IMR-90 (cell line): ENCODE results near the gene PDIA4. TPM values are rescaled to one million over a fixed set of nuclear protein-coding genes. Genes with fewer than 3 reads are reported as not detected.

Source experiments
- ATAC-seq: fragments of 200-7000 bp; cut with Tn5 transposase; 2 replicates; pipeline ENCODE4 v1.9.1; 2020; ENCODE audit warnings: low read depth, mild to moderate bottlenecking, moderate library complexity
- BruUV-seq: library from RNA; stranded (reverse); fragments of 400-500 nt; replicated peaks from 2 replicates; lab custom pipeline; 2021; lab: Mats Ljungman, UMichigan
- CTCF ChIA-PET: fragments of 300-600 bp; formaldehyde crosslinking; extraction: SDS; loops from one replicate; lab custom pipeline; 2021; ENCODE audit warnings: antibody characterized with exemption; lab: Yijun Ruan, JAX
- POLR2A ChIA-PET: fragments of 300-600 bp; sonication (Branson Sonifier 250); formaldehyde crosslinking; loops from one replicate; lab custom pipeline; 2022; ENCODE audit warnings: antibody characterized with exemption; ENCODE audit not compliant: unreplicated experiment; lab: Charles Lee
- DNase-seq: peaks from one replicate; pipeline ENCODE4 v3.0.0; 2013
- H2AFZ ChIP-seq: replicated peaks from 2 replicates; pipeline ENCODE3; 2013; ENCODE audit warnings: low read length, mild to moderate bottlenecking; ENCODE audit not compliant: poor library complexity
- H2AK5ac ChIP-seq: 2 replicates; pipeline ENCODE4 v1.6.1; 2013; ENCODE audit warnings: low read depth, low read length, inconsistent platforms
- H2AK9ac ChIP-seq: replicated peaks from 2 replicates; pipeline ENCODE3; 2013; ENCODE audit warnings: mild to moderate bottlenecking, low read depth, low read length, moderate library complexity; ENCODE audit not compliant: poor library complexity
- H2BK120ac ChIP-seq: 2 replicates; pipeline ENCODE4 v1.6.1; 2013; ENCODE audit warnings: low read depth, low read length, inconsistent platforms
- H2BK15ac ChIP-seq: 3 replicates; pipeline ENCODE4 v1.6.1; 2013; ENCODE audit warnings: low read depth, low read length, inconsistent platforms
- H2BK20ac ChIP-seq: 2 replicates; pipeline ENCODE4 v1.6.1; 2013; ENCODE audit warnings: low read depth, mild to moderate bottlenecking, inconsistent platforms, low read length, moderate library complexity
- H2BK5ac ChIP-seq: 2 replicates; pipeline ENCODE4 v1.6.1; 2013; ENCODE audit warnings: mild to moderate bottlenecking, low read depth, low read length, inconsistent platforms; ENCODE audit not compliant: poor library complexity, severe bottlenecking
- H3K14ac ChIP-seq: replicated peaks from 2 replicates; pipeline ENCODE4 v1.6.1; 2013; ENCODE audit warnings: low read depth, low read length, inconsistent platforms
- H3K18ac ChIP-seq: 2 replicates; pipeline ENCODE4 v1.6.1; 2013; ENCODE audit warnings: low read depth, low read length, control low read depth
- H3K23ac ChIP-seq: 2 replicates; pipeline ENCODE4 v1.6.1; 2013; ENCODE audit warnings: low read depth, low read length, inconsistent platforms
- H3K27ac ChIP-seq: 2 replicates; pipeline ENCODE4 v1.5.1; 2013; ENCODE audit warnings: mild to moderate bottlenecking, control low read depth, low read length; ENCODE audit not compliant: insufficient read depth
- H3K27me3 ChIP-seq: 2 replicates; pipeline ENCODE4 v1.6.1; 2013; ENCODE audit warnings: low read length; ENCODE audit not compliant: control insufficient read depth, insufficient read depth
- H3K36me3 ChIP-seq: 2 replicates; pipeline ENCODE4 v1.6.1; 2013; ENCODE audit warnings: low read length, mixed read lengths; ENCODE audit not compliant: control insufficient read depth, insufficient read depth
- H3K4ac ChIP-seq: 2 replicates; pipeline ENCODE4 v1.6.1; 2013; ENCODE audit warnings: low read depth, low read length, inconsistent platforms
- H3K4me1 ChIP-seq: 2 replicates; pipeline ENCODE4 v1.6.1; 2013; ENCODE audit warnings: low read length, mixed read lengths; ENCODE audit not compliant: control insufficient read depth, insufficient read depth
- H3K4me2 ChIP-seq: 2 replicates; pipeline ENCODE4 v1.6.1; 2013; ENCODE audit warnings: low read depth, mild to moderate bottlenecking, control low read depth, low read length, moderate library complexity
- H3K4me3 ChIP-seq: 2 replicates; pipeline ENCODE4 v1.5.1; 2013; ENCODE audit warnings: low read depth, mild to moderate bottlenecking, control low read depth, low read length, moderate library complexity; ENCODE audit not compliant: insufficient read depth
- H3K56ac ChIP-seq: 2 replicates; pipeline ENCODE4 v1.6.1; 2013; ENCODE audit warnings: low read length, inconsistent platforms; ENCODE audit not compliant: insufficient read depth; ENCODE audit errors: extremely low read depth
- H3K79me1 ChIP-seq, 2 experiments: 2 replicates each; pipeline ENCODE4 v1.6.1; 2013; ENCODE audit warnings: low read length in 2 of 2, inconsistent platforms in 1 of 2, low read depth in 1 of 2
- H3K9ac ChIP-seq: 2 replicates; pipeline ENCODE4 v1.6.1; 2013; ENCODE audit warnings: low read depth, low read length, control low read depth
- H3K9me1 ChIP-seq: 2 replicates; pipeline ENCODE4 v1.6.1; 2013; ENCODE audit warnings: low read length, inconsistent platforms; ENCODE audit not compliant: insufficient read depth
- H3K9me3 ChIP-seq: 2 replicates; pipeline ENCODE4 v1.6.1; 2013; ENCODE audit warnings: low read length; ENCODE audit not compliant: control insufficient read depth, insufficient read depth
- H4K20me1 ChIP-seq: 2 replicates; pipeline ENCODE4 v1.6.1; 2013; ENCODE audit warnings: low read length, inconsistent platforms; ENCODE audit not compliant: insufficient read depth
- H4K5ac ChIP-seq: 2 replicates; pipeline ENCODE4 v1.6.1; 2013; ENCODE audit warnings: mild to moderate bottlenecking, low read depth, low read length, control low read depth
- H4K8ac ChIP-seq, 2 experiments: 2 replicates each; pipeline ENCODE4 v1.6.1; 2013; ENCODE audit warnings: low read depth in 2 of 2, low read length in 2 of 2, control low read depth in 1 of 2, inconsistent platforms in 1 of 2
- H4K91ac ChIP-seq: 2 replicates; pipeline ENCODE4 v1.6.1; 2013; ENCODE audit warnings: low read depth, low read length, inconsistent platforms; ENCODE audit not compliant: insufficient read depth
- CHD1 ChIP-seq: IDR thresholded peaks from 2 replicates; pipeline ENCODE4 v1.6.1; 2012; ENCODE audit warnings: low read depth, low read length, improper control_type of control experiment
- MAFK ChIP-seq: IDR thresholded peaks from 2 replicates; pipeline ENCODE4 v1.6.1; 2012; ENCODE audit warnings: low read depth, low read length, improper control_type of control experiment
- SMC3 ChIP-seq: fragments of 150-350 bp; IDR thresholded peaks from 2 replicates; pipeline ENCODE4 v1.6.1; 2016; ENCODE audit warnings: low read depth, mild to moderate bottlenecking, antibody characterized with exemption, low read length, moderate library complexity
- WGBS, 2 experiments: methylation state at CpG; one replicate each; pipeline versions ENCODE4 v1.1.5 to v1.1.7; 2013; ENCODE audit warnings: missing lambda C conversion rate in 2 of 2; ENCODE audit not compliant: insufficient read length in 1 of 2; ENCODE audit errors: extremely low coverage in 2 of 2; 5-methylcytosine and 5-hydroxymethylcytosine counted together
- dilution Hi-C: fragments of 300-500 bp; cut with HindIII; formaldehyde crosslinking; loops from one replicate; pipeline ENCODE4 v1.14.3; 2018; ENCODE audit warnings: low sequenced_read_pairs; ENCODE audit not compliant: unreplicated experiment
- in situ Hi-C: fragments of 300-500 bp; cut with MboI; formaldehyde crosslinking; loops from 3 replicates; pipeline ENCODE4 v1.14.3; 2019; ENCODE audit warnings: low sequenced_read_pairs, inconsistent platforms, mixed read lengths
- intact Hi-C: fragments of 100-400 bp; cut with micrococcal nuclease; formaldehyde crosslinking; loops from 2 replicates; pipeline ENCODE4 v1.10.0; 2022
- microRNA-seq, 2 experiments: library from miRNA; stranded (forward) in 1 of 2; unstranded in 1 of 2; fragments of 10-50 nt in 1 of 2; fragments of <30 nt in 1 of 2; gene quantifications in 1 of 2; microRNA quantifications in 1 of 2; one replicate each; pipeline versions ENCODE3 to v1.1.0; 2013 to 2020; ENCODE audit not compliant: insufficient read depth in 1 of 2, insufficient read length in 1 of 2, unreplicated experiment in 1 of 2
- polyA plus RNA-seq, 3 experiments: library from polyadenylated mRNA; depleted of rRNA; stranded (reverse); fragments of >200 nt; gene quantifications; 2 replicates each; pipeline ENCODE4 v1.2.3, GENCODE V29; 2012; ENCODE audit warnings: low replicate concordance in 1 of 3
- small RNA-seq, 5 experiments: library from RNA; depleted of rRNA; stranded (forward); fragments of <200 nt; gene quantifications; one replicate each; pipeline ENCODE3, GENCODE V24; 2012
- total RNA-seq: library from RNA; depleted of rRNA; stranded (reverse); fragments of >200 nt; gene quantifications from 2 replicates; pipeline ENCODE4 v1.2.3, GENCODE V29; 2012; rRNA removed
- TF ChIP-seq, protein P1 (sequence below): conservative IDR thresholded peaks from 2 replicates; pipeline ENCODE4 v1.5.1; 2012; ENCODE audit warnings: mild to moderate bottlenecking, low read depth, low read length, improper control_type of control experiment

PDIA4 gene
- total and polyA plus RNA-seq, 2 of the 4 experiments (the other 2 are of a cell fraction), result 241 to 304 TPM

DNA sequence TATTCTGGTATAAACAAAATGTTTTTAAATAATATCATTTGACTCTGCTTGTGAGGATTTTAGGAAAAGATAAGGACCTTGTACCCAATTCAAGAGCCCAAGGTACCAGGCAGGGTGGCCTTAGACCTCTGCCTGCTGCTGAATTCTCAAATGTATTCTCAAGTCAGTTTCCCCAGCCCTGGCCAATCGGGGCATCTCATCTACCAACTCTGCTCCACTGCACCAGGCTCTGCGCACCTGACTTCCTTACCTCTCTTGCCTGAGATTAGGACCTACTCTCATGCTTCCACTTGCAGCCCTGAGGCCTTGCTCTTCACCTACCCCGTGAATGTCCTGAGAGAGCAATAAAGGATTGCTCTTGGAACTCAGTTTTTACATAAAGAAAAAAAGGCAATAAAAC lies 74.6 kb downstream of the PDIA4 start:
- ATAC-seq (no peak), DNase-seq (no peak)
- Histone ChIP-seq H3K23ac (no peak overlapping the region), H3K4me2 (no peak overlapping the region), H2AK9ac (no peak overlapping the region), H2AFZ (no peak overlapping the region), H3K4me1 (no peaks in the 10 kb centered on the region), H2BK5ac (no peak overlapping the region), H3K9me3 (no peaks in the 10 kb centered on the region), H3K4ac (no peak overlapping the region), H3K27me3 (peaks cover 4% of the 10 kb centered on the region; the same call in 1 of the 2 replicates), H2BK15ac (no peak overlapping the region), H3K18ac (no peak overlapping the region), H2BK120ac (no peak overlapping the region), H3K79me1 (no peaks in the 10 kb centered on the region), H3K27ac (no peak overlapping the region), H3K56ac (no peak overlapping the region), H4K91ac (no peak overlapping the region), H3K9me1 (no peaks in the 10 kb centered on the region), H3K36me3 (no peaks in the 10 kb centered on the region), H3K9ac (no peak overlapping the region), H4K5ac (no peak overlapping the region), H2AK5ac (no peak overlapping the region), H4K20me1 (no peaks in the 10 kb centered on the region), H3K4me3 (no peak overlapping the region), H2BK20ac (no peak overlapping the region), H4K8ac (no peak overlapping the region), H3K14ac (no peak overlapping the region)
- intact Hi-C loops (no loop called here), in situ Hi-C loops (loop anchor here (25.0 kb wide), 1 partner anchor 691 kb away; no protein-coding TSS in a partner anchor), dilution Hi-C loops (no loop called here)
- TF ChIP-seq MAFK (no peak), CHD1 (no peak), SMC3 (no peak)
- TF ChIP-seq, protein P1, sequence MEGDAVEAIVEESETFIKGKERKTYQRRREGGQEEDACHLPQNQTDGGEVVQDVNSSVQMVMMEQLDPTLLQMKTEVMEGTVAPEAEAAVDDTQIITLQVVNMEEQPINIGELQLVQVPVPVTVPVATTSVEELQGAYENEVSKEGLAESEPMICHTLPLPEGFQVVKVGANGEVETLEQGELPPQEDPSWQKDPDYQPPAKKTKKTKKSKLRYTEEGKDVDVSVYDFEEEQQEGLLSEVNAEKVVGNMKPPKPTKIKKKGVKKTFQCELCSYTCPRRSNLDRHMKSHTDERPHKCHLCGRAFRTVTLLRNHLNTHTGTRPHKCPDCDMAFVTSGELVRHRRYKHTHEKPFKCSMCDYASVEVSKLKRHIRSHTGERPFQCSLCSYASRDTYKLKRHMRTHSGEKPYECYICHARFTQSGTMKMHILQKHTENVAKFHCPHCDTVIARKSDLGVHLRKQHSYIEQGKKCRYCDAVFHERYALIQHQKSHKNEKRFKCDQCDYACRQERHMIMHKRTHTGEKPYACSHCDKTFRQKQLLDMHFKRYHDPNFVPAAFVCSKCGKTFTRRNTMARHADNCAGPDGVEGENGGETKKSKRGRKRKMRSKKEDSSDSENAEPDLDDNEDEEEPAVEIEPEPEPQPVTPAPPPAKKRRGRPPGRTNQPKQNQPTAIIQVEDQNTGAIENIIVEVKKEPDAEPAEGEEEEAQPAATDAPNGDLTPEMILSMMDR, result no peak
- no CpG with 5 or more reads among the region's 3 CpGs for WGBS, 2 experiments
- BruUV-seq, result no TSS peak
- POLR2A ChIA-PET, result no interaction called here
- CTCF ChIA-PET, result no interaction called here

Small RNA genes within 50 kb of the gene (microRNA-seq; reads per million reads assigned to microRNA genes)
- gene COX6B1P1 (ENCODE audit: insufficient read depth, insufficient read length) (not detected), gene RNU6-650P (ENCODE audit: insufficient read depth, insufficient read length) (not detected), gene RNY1 (ENCODE audit: insufficient read depth, insufficient read length) (422 reads per million, percentile 90 among the genes with 10 or more reads in this experiment), gene RNY3 (ENCODE audit: insufficient read depth, insufficient read length) (20.7 reads per million, percentile 55 among the genes with 10 or more reads in this experiment), gene RNY4 (ENCODE audit: insufficient read depth, insufficient read length) (not detected)

Small RNA genes within 50 kb of the gene (small RNA-seq; reads per million reads assigned to genes)
- 0 reads per million in 5 experiments for gene COX6B1P1
- gene RNU6-650P, result 0 to 27.1 (median 0.28) reads per million in 5 experiments
- 78.3 to 2,638 (median 643) reads per million in 5 experiments for gene RNY1
- 10.0 to 3,077 (median 249) reads per million in 5 experiments for gene RNY3
- 11.3 to 127,684 (median 3,345) reads per million in 5 experiments for gene RNY4

Other genes starting within 250 kb of the PDIA4 start
- 13.1 and 16.4 TPM in 2 replicates for gene EZH2, start 144.2 kb downstream of the PDIA4 start, total RNA-seq
- gene EZH2, start 144.2 kb downstream of the PDIA4 start, polyA plus RNA-seq (2012; rRNA removed), result 17.9 and 19.8 TPM in 2 replicates
- 5.8 and 7.3 TPM in 2 replicates for gene ZNF786, start 62.2 kb upstream of the PDIA4 start, total RNA-seq
- gene ZNF786, start 62.2 kb upstream of the PDIA4 start, polyA plus RNA-seq (2012; rRNA removed), result 2.6 and 2.8 TPM in 2 replicates
- 2.3 and 2.8 TPM in 2 replicates for gene ZNF425, start 97.8 kb upstream of the PDIA4 start, total RNA-seq
- 1.2 TPM in 2 replicates for gene ZNF425, start 97.8 kb upstream of the PDIA4 start, polyA plus RNA-seq (2012; rRNA removed)
- 7.9 and 9.2 TPM in 2 replicates for gene ZNF398, start 118.9 kb upstream of the PDIA4 start, total RNA-seq
- 5.7 and 6.2 TPM in 2 replicates for gene ZNF398, start 118.9 kb upstream of the PDIA4 start, polyA plus RNA-seq (2012; rRNA removed)
- gene ZNF282, start 167.0 kb upstream of the PDIA4 start, total RNA-seq, result 6.7 and 7.2 TPM in 2 replicates
- gene ZNF282, start 167.0 kb upstream of the PDIA4 start, polyA plus RNA-seq (2012; rRNA removed), result 11.9 and 13.6 TPM in 2 replicates
- 3.8 and 4.2 TPM in 2 replicates for gene ZNF212, start 211.1 kb upstream of the PDIA4 start, total RNA-seq
- gene ZNF212, start 211.1 kb upstream of the PDIA4 start, polyA plus RNA-seq (2012; rRNA removed), result 4.8 and 5.1 TPM in 2 replicates
- 2.3 and 2.8 TPM in 2 replicates for gene ZNF783, start 233.7 kb upstream of the PDIA4 start, total RNA-seq
- gene ZNF783, start 233.7 kb upstream of the PDIA4 start, polyA plus RNA-seq (2012; rRNA removed), result 7.1 and 7.2 TPM in 2 replicates